ENCODE data around the gene OPN3.
"Not testable (repeated sequence)": the region's sequence is repeated elsewhere in the genome, so short reads cannot be mapped to it uniquely, and the experiment has no call there.

OPN3 gene, protein sequence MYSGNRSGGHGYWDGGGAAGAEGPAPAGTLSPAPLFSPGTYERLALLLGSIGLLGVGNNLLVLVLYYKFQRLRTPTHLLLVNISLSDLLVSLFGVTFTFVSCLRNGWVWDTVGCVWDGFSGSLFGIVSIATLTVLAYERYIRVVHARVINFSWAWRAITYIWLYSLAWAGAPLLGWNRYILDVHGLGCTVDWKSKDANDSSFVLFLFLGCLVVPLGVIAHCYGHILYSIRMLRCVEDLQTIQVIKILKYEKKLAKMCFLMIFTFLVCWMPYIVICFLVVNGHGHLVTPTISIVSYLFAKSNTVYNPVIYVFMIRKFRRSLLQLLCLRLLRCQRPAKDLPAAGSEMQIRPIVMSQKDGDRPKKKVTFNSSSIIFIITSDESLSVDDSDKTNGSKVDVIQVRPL

DNA sequence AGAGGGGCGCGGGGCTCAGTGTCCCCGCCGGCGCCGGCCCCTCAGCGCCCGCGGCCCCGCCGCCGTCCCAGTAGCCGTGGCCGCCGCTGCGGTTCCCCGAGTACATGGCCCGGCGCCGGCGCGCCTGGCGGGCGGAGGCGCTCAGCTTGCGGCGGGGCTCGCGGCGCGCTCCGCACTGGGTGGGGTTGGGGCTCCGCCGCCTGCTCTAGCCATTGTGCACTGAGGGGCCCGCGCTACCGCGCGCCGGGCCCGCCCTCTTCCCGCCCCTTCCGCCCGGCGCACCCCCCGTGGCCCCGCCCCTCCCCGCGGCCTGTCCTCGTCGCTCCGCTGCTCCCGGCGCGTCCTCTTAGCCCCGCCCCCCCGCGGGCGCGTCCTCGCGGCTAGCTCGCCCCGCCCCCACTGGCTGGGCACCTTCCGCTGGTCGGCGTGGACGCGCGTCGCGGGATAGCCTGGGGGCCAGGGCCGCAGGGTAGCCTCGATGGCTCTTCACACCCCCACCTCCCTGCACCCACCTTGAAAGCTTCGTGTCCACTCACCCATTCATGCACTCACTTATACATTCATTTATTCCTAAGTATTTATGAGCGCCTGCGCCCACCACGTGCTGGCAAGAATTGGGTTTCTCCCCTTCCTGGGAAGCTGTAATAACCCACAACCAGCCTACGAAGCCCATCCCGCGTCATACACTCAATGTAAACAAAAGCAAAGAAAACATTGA lies at the start of gene OPN3, which contains the start of gene CHML:
Gene OPN3 (minus strand): TSS at position 221 of the 718 bp plus-strand sequence. CDS start 115 bp downstream, at position 106.
Gene CHML (minus strand): TSS at position 221 of the 718 bp plus-strand sequence. CDS start 4,603 bp downstream, outside the sequence.
- DNase-seq (ENCODE audit: extremely low read depth in 1 of 2, low read depth in 1 of 2): peak; percentile 78 to 88

- DNase-seq (ENCODE audit: extremely low read depth in 1 of 2, low read depth in 1 of 2): no peak
These were observed 48.8 kb upstream of the OPN3 start for GRCh38 chr1:241688940-241689368.

DNA sequence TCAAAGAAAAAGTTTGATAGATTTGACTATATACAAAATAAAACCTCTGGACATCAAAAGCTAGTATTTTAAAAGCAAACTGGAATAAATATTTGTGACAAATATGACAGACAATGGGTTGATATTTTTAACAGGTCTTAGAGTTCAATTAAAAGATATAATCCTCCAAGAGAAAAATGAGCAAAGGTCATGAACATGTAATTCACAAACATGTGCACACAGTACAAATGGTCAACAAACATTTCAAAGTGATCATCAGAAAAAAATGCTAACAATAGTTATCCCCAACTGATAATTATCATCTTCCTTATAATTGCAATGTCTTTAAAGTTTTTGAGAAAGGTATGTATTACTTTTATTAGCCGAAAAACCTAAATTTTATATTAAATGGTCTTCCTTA lies 43.9 kb upstream of the OPN3 start:
- DNase-seq (ENCODE audit: extremely low read depth in 1 of 2, low read depth in 1 of 2): no peak

GRCh38 chr1:241682921-241683320 lies 42.8 kb upstream of the OPN3 start:
- no peak for DNase-seq (ENCODE audit: extremely low read depth in 1 of 2, low read depth in 1 of 2)

- DNase-seq (ENCODE audit: extremely low read depth in 1 of 2, low read depth in 1 of 2): not testable (repeated sequence)
These were observed 41.8 kb upstream of the OPN3 start for GRCh38 chr1:241681861-241682448.

DNA sequence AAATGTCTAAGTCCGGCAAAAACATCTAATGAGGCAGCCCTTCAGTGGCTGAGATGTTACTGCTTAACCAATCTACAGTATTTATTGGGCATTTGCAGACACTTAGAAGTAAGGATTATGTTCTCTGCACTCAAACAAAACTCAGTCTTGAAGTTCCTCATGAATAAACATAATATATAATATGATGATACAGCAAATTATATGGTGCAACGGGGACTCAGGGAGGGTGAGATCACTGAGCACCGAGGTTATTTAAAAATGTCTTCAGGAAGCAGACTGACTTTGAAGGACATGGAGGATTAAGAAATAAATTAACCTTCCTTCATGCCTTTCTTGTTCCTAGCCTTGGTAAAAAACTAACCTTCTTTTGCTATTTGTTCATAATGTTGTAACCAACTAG lies 39.8 kb upstream of the OPN3 start:
- DNase-seq (ENCODE audit: extremely low read depth in 1 of 2, low read depth in 1 of 2): no peak

GRCh38 chr1:241679404-241679803 lies 39.2 kb upstream of the OPN3 start:
- no peak for DNase-seq (ENCODE audit: extremely low read depth in 1 of 2, low read depth in 1 of 2)

GRCh38 chr1:241678536-241678935 lies 38.4 kb upstream of the OPN3 start:
- no peak for DNase-seq (ENCODE audit: extremely low read depth in 1 of 2, low read depth in 1 of 2)

DNA sequence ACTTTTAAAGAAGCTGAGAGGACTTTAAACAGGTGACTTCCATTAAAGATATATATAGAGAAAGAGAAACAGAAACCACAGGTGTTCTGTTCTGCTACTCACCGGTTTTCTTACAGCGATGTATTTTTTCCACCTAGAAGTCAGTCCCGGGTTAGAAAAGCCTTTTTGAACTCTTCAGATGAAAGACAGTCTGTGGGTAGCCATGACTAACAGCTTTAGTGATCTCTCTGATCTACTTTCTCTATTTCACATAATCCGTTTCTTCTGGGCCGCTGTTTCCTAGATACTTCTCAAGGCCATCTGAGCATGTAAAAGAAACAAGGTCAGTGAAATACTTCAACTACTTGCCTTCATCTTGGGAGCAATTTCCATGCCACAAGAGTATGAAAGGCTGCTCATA lies 37.0 kb upstream of the OPN3 start:
- no peak for DNase-seq (ENCODE audit: extremely low read depth in 1 of 2, low read depth in 1 of 2)

GRCh38 chr1:241675983-241676382 lies 35.8 kb upstream of the OPN3 start:
- DNase-seq (ENCODE audit: extremely low read depth in 1 of 2, low read depth in 1 of 2): no peak

DNA sequence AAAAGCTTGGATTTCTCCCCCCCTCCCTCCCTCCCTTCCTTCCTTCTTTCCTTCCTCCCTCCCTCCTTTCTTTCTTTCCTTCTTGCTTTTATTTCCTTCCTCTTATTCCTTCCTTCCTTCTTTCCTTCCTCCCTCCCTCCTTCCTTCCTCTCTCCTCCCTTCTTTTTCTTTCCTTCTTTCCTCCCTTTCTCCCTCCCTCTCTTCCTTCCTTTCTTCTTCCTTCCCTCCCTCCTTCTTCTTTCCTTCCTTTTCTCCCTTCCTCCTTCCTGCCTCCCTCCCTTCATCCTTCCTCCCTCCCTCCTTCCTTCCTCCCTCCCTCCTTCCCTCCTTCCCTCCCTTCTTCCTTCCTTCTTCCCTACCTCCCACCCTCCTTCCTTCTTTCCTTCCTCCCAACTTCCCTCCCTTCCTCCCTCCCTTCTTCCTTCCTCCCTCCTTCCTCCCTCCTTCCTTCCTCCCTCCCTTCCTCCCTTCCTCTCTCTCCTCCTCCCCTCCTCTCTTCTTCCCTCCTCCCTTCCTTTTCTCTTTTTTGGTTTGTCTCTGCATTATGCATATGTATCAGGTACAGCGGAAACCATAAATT lies 34.7 kb upstream of the OPN3 start:
- no peak for DNase-seq (ENCODE audit: extremely low read depth in 1 of 2, low read depth in 1 of 2)

DNA sequence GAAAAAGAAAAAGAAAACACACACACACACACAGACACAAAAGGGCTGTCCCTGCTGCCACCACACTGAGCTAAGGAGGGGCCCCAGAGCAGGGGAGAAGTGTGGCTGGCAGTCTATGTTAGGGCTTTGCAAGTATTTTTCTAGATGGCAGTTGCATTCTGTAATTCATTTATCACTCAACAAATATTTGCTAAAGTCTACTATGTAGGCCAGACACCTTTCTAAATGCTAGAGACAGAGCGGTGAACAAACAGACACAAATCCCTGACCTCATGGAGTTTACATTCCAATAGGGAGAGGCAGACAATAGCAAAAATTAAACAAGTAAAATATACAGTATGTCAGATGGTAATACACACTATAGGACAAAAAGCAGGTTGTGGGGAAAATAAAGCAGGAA lies 32.1 kb upstream of the OPN3 start:
- DNase-seq (ENCODE audit: extremely low read depth in 1 of 2, low read depth in 1 of 2): no peak

DNA sequence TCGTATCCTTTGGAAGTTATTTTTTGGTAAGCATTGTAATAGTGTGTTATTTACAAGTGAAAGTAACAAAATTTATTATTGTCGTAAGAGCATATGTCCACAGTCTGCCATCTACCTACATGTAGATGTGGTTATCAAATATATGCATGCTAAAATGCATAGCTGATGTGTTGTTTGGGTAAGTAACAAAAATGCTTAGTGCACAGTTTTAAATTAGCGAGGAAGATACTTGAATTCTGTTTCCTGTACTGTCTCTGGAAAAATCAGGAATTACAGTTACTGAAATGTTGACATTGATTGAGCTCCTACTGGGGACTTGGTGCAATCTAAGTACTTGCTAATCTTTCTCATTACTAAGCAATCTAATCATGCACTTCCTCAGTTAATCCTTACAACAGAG lies 26.2 kb upstream of the OPN3 start:
- no peak for DNase-seq (ENCODE audit: extremely low read depth in 1 of 2, low read depth in 1 of 2)

DNA sequence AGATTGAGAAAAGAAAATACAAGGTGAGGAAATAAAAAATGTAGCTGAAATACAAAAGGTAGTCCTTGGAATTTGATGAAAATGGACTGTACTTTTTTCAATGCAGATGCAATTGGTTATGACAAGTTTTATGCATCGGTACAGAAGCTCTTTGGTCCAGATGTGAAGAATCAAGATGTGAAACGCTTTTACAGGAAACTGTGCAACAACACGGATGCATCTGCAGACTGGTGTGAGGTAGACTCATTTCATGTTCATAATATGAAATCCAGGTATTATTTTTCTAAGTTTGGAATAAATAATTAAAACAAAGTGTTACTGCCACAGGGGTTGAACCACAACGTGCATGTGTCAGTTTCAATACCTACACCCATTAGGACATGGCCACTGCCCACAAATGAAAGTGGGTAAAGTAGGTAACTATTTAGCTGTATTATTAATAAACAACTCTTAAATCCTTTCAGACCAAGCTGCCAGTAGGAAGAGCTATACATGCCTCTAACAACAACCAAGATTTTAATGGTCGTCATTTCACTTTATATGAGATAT lies 20.3 kb upstream of the OPN3 start:
- no peak for DNase-seq (ENCODE audit: extremely low read depth in 1 of 2, low read depth in 1 of 2)

DNA sequence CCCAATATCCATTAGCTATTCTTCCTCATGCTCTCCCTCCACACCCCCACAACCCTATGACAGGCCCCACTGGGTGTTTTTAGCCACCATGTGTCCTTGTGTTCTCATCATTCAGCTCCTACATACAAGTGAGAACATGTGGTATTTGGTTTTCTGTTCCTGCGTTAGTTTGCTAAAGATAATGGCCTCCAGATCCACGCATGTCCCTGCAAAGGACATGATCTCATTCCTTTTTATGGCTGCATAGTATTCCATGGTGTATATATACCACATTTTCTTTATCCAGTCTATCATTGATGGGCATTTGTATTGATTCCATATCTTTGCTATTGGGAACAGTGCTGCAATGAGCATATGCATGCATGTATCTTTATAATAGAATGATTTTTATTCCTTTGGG lies 18.8 kb upstream of the OPN3 start:
- DNase-seq (ENCODE audit: extremely low read depth in 1 of 2, low read depth in 1 of 2): not testable (repeated sequence)

DNA sequence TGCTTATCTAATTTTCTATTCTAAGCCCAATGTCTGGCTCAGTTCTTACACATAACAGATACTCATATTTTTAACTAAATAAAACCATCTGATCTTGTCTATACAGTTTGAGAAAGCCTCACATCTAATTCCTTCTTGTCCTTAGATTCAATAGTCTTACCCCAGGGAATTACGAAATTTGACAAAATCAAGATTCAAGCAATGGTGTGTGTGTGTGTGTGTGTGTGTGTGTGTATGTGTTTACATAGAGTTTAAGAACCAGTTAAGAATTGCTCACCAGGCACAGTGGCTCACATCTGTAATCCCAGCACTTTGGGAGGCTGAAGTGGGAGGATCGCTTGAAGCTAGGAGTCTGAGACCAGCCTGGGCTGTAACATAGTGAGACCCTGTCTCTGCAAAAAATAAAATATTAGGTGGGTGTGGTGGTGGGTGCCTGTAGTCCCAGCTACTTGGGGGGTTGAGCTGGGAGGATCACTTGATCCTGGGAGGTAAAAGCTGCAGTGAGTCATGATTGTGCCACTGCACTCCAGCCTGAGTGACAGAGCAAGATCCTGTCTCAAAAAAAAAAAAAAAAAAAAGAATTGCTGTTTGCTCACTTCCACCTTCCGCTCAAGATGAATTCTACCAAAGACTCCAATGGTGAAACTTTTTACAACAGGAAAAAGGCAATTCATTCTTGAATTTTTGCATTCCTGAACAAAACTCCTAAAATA lies 18.1 kb upstream of the OPN3 start:
- no peak for DNase-seq (ENCODE audit: extremely low read depth in 1 of 2, low read depth in 1 of 2)

DNA sequence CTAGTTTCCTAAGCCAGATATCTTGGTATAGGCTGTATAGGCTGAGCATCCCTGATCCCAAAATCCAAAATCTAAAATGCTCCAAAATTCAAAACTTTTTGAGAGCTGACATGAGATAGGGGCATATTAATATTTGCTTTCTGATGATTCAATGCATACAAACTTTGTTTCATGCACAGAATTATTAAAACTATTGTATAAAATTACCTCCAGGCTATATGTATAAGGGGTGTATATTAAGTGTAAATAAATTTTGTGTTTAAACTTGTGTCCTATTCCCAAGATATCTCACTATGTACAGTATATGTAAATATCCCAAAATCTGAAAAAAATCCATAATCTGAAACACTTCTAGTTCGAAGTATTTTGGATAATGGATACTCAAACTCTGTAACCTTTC lies 14.5 kb upstream of the OPN3 start:
- DNase-seq (ENCODE audit: extremely low read depth in 1 of 2, low read depth in 1 of 2): no peak

GRCh38 chr1:241654019-241654418 lies 13.8 kb upstream of the OPN3 start:
- no peak for DNase-seq (ENCODE audit: extremely low read depth in 1 of 2, low read depth in 1 of 2)

DNA sequence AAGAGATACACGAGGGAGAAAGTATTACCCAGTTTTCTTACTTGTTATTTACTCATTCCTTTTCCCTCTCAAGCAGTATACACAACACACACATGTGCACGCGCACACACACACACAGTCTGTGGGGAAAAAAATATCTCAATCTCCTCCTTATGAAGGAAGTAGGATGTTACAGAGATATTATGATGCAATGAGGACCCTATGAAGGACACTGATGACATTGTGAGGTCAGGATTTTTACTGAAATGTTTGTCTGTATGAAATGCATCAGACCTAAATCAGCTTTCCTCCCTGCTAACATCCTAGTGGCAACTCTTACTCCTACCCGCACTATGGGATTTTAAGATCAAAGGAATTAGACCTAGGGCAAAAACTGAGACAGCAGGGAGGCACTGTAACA lies 11.8 kb upstream of the OPN3 start, which contains the start of gene WDR64:
Gene WDR64 (plus strand): TSS at position 270 of the 400 bp plus-strand sequence. CDS start 204 bp downstream, outside the sequence.
- no peak for DNase-seq (ENCODE audit: extremely low read depth in 1 of 2, low read depth in 1 of 2)

GRCh38 chr1:241648159-241648558 lies 8.0 kb upstream of the OPN3 start:
- DNase-seq (ENCODE audit: extremely low read depth in 1 of 2, low read depth in 1 of 2): no peak

Measured in stimulated activated CD8-positive, alpha-beta memory T cell treated with anti-CD3 and anti-CD28 coated beads, Interleukin-7, amount 100 ng/mL, for 48 hours (primary cell).